GM18858 (cell line): ENCODE data around the gene DENND5B.
"Not testable (repeated sequence)": the region's sequence is repeated elsewhere in the genome, so short reads cannot be mapped to it uniquely, and the experiment has no call there.

Source experiments
- ATAC-seq: cut with Tn5 transposase; IDR thresholded peaks from one replicate; pipeline ENCODE4 v1.9.1; 2021; ENCODE audit not compliant: unreplicated experiment

DENND5B gene

DNA sequence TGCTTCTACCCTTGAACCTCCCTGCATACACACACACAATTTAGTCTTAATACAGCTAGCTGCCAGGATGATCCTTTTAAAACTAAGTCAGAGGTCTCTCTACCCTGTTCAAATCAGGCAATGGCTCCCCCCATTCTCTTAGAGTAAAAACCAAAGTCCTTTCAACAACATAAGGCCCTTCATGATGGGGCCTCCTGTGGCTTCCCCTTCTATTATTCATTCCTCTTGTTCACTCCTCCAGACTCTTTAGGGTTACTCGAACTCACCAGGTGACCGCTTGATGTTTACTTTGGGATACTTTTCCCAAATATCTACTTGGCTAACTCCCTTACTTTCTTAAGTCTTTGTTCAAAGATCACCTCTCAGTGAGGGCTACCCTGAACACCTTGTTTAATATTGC lies 30.4 kb downstream of the DENND5B start:
- no peak for ATAC-seq

DNA sequence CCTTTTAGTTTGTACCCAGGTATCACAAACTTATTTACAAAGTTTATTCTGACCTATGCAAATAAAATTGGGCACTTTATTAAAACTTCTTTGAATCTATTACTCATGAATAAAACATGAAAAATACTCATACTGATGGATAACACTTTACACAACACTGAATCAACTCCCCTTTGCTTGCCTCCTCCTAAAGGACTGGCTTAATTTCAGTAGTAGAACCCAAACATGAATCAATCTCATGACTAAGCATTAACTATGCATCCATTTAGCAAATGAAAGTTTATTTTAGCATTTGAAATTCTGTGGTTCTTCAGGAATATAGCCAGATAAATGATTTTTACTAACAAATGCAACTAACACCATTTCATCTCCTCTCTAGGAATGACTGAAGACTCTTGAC lies 32.4 kb downstream of the DENND5B start:
- no peak for ATAC-seq

DNA sequence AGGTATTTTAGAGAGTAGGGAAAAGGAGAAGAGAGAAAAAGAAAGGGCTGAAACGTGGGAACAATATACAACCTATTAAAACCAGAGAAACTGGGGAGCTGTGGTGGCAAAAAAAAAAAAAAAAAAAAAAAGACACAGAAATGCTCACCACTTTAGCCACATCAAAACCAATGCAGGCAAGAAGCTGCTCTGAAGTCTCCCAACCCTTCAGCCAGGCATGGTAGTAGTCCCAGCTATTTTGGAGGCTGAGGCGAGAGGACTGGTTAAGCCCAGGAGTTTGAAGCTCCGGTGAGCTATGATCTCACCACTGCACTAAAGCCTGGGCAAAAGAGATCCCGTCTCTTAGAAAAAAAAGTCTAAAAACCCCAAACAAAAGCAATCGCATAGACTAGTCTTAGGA lies 33.2 kb downstream of the DENND5B start:
- ATAC-seq: no peak

DNA sequence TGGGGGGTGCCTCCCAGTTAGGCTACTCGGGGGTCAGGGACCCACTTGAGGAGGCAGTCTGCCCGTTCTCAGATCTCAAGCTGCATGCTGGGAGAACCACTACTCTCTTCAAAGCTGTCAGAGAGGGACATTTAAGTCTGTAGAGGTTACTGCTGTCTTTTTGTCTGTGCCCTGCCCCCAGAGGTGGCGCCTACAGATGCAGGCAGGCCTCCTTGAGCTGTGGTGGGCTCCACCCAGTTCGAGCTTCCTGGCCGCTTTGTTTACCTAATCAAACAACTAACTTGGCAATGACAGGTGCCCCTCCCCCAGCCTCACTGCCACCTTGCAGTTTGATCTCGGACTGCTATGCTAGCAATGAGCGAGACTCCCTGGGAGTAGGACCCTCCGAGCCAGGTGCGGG lies 35.5 kb downstream of the DENND5B start:
- not testable (repeated sequence) for ATAC-seq

DNA sequence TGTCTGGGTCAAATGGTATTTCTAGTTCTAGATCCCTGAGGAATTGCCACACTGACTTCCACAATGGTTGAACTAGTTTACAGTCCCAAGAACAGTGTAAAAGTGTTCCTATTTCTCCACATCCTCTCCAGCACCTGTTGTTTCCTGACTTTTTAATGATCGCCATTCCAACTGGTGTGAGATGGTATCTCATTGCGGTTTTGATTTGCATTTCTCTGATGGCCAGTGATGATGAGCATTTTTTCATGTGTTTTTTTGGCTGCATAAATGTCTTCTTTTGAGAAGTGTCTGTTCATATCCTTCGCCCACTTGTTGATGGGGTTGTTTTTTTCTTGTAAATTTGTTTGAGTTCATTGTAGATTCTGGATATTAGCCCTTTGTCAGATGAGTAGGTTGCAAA lies 40.3 kb downstream of the DENND5B start:
- not testable (repeated sequence) for ATAC-seq

DNA sequence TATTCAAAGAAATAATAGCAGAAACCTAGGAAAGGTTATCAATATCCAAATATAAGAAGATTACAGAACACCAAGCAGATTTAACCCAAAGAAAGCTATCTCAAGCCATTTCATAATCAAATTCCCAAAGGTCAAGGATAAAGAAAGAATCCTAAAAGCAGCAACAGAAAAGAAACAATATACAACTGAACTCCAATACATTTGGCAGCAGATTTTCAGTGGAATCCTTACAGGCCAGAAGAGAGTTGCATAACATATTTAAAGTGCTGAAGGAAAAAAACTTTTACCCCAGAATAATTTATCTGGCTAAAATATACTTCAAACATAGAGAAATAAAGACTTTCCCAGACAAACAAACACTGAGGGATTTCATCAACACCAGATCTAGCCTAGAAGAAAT lies 54.3 kb downstream of the DENND5B start:
- no peak for ATAC-seq

DNA sequence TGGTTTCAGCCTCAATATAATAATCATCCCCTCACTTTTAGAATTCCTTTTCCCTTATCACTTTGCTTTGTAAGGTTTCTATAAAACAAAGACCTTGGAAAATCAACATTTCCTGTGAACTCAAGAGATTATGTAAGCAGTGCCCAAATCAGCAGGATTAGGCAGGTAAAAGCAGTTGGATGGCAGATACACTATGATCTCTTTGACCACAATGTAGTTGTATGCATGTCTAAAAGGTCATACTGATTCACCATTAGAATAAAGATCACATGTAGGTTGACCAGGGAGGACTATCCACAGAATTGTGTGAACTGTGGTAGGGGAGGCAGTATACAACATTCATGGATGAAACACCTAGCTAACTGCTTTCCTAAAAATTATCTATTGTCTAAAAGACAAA lies 57.5 kb downstream of the DENND5B start:
- ATAC-seq: no peak

DNA sequence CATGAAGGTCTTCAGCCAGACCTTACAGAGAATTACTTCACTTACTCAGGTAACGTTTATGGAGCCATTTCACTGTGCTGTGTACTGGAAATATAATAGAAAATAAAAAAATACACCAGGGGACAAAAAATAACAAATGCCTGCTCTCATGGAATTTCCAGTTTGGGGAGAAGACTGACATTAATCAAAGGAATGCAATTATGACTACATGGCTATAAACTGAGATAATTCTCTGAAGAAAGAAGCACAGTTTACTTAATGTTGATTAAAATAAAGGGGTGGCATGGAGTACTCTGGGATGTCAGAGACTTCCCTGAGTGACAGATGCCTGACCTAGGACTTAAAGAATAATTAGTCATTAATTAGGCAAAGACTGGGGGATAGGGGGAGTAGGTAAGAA lies 59.0 kb downstream of the DENND5B start:
- no peak for ATAC-seq

DNA sequence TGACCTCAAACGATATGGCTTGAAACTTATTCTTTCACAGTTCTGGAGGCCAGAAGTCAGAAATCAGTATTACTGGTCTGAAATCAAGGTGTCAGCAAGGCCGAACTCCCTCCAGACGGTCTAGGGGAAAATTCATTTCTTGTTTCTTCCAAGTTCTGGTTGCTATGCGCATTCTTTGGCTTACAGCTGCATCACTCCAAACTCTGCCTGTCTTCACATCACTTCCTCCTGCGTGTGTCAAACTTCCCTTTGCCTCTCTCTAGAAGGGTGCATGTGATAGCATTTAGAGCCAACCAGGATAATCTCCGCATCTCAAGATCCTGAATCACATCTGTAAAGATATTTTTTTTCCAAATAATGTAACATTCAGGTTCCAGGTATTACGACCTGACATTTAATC lies 62.8 kb downstream of the DENND5B start:
- ATAC-seq: no peak

DNA sequence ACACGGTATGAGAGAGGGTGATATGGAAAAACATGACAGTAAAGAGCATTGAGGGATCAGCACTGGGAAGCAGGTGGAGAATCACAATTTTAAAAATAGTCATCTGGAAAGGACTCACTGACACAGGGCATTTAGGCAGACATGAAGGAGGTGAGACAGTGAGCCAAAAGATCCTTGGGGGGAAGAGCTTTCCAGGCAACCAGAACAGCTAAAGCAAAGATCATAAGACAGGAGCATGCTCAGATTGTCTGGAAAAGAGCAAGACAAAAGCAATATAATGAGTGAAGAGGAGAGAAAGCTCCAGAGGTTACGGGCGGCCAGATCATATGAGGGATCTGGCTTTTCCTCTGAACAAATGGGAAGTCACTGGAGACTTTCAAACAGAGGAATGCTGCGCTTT lies 63.9 kb downstream of the DENND5B start:
- ATAC-seq: no peak

DNA sequence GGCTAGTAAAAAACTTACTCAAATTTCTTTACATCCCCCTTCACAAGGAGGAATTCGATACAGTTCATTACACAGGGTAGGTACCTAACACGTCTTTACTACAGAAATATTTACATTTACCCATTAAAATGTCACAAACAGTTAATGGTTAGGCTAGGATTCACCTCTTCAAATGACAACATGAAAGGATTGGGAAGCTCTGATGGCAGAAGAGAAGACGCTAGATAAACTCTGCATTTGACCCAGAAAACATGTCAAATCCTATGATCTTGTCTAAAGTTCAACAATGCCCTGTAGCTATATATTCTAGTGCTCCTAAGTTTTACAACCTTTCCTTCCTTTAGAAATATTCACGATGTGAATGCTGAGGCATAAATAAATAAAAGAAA lies 64.8 kb downstream of the DENND5B start:
- no peak for ATAC-seq

DNA sequence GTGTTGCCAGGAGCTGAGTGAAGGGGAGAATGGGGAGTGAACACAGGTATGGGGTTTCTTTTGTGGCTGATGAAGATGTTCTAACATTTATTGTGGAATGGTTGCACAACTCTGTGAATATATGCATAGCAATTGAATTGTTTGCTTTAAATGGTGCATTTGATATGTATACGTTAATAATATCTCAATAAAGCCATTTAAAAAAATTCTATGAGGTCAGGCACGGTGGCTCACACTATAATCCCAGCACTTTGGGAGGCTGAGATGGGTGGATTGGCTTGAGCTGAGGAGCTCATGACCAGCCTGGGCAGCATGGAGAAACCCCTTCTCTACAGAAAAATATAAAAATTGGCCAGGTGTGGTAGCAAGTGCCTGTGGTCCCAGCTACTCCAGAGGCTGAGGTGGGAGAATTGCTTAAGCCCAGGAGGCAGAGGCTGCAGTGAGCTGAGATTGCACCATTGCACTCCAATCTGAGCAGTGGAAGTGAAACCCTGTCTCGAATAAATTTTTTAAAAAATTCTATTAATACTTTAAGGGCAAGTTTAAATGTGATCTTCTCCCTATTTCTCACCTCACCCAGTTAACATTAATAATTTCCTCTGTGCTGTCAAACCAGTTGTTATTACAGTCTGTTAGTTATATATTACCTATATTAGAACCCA lies 65.3 kb downstream of the DENND5B start:
- no peak for ATAC-seq

DNA sequence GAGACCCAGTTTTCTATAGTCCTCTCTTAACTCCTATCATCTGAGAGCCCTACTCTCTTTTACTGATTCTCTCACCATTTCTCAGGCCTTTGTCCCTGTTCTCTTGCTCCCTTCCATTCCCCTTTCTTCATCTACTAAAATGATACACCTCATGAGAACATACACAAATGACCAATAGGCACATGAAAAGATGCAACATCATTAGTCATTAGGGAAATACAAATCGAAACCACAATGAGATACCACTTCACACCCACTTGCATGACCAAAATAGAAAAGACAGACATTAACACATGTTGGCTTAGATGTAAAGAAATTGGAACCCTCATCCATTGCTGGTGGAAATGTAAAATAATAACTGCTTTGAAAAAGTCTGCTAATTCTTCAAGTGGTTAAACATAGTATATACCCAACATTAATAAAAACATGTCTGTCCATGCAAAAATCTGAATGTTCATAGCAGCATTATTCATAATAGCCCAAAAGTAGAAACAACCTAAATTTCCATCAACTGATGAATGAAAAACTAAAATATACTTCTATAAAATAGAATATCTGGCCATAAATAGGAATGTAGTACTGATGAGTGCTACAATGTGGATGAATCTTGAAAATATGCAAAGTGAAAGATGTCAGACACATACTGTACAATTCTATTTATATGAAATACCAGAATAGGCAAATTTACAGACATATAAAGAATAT lies 66.0 kb downstream of the DENND5B start:
- peak; percentile 96 for ATAC-seq

DNA sequence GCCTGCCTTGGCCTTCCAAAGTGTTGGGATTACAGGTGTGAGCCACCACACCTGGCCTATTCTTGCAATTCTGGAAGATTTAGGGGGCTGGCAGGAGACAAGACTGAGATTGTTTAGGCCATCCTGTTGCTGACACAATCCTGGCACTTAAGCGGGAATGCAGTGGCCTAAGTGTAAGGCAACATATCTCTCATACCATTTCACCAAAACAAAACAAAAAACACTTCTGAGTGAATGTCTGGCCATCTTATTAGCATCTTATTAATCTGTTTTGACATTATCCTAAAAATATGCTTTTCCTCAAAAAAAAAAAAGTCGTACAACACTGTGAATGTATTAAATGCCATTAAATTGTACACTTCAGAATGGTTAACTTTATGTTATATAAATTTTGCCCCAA lies 67.6 kb downstream of the DENND5B start:
- no peak for ATAC-seq

DNA sequence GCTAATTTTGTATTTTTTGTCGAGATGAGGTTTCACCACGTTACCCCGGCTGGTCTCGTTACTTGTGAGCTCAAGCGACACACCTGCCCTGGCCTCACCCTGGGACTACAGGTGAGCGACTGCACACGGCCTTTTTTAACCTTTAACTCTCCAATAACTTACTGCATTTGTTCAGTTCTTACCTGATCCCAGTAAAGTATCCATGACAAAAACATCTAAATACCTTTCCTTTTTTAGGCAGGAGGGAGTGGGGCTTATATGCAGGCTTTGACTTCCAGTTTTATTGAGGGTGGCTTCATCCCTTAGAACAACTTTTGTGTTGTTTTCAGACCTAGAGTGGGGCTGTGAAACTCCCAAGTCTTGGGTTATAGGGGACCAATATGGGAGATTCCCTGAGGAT lies 68.3 kb downstream of the DENND5B start:
- no peak for ATAC-seq

DNA sequence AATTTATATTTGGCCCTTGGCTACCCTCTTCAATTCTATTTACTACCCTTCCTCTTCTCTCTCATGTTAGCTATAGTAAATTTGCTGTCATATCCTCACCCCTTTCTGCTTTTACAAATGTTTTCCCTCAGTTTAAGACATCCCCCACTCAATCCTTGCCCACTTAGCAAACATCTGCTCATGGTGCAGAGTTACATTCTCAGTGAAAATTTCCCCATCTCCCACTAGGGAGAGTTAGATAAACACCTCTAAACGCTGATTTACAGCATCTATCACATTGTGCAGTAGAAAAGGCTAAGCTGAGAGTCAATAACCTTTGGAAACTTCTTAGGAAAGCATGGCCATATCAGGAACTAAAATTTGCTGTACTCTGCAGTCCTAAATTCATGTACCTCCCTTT lies 69.0 kb downstream of the DENND5B start:
- ATAC-seq: no peak

DNA sequence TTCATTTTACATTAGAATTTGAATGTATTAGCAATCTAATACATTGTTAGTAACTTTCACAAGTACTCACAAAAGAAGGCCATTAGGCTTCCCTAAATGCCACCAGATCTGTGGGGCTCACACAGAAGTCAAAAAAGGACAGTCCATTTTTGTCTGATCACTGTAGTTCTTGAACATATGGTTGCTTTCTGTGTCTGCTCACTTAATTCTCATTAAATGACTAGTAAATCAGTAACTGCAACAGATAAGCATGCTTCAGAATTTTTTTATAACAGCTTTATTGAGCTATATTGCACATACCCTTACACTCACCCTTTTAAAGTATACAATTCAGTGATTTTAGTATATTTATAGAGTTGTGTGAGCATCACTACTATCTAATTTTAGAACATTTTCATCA lies 71.4 kb downstream of the DENND5B start:
- no peak for ATAC-seq

DNA sequence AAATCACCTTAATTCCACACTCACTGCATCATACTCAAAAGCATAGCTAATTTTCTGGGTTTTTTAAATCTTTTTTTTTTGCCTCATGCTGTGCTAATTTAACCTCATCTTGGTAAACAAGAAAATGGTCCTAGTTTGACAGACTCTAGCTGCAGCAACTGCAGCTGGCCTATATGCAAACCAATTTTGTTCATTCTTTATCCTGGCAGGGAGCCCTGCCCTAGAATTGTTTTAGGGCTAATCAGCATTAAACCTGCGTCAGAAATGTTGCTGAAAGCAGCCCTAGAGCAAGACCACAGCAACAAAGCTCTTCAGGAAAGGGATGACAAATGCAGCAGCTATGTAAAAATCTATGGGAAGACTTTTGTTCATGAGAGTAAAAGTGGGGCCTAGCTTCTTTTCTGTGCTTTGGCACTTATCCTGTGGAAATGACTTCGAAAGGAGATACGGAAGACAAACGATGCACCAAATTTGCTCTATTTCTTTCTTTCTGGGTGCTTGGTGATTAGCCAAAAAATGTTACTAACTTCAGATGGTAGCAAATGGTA lies 72.2 kb downstream of the DENND5B start:
- ATAC-seq: no peak

DNA sequence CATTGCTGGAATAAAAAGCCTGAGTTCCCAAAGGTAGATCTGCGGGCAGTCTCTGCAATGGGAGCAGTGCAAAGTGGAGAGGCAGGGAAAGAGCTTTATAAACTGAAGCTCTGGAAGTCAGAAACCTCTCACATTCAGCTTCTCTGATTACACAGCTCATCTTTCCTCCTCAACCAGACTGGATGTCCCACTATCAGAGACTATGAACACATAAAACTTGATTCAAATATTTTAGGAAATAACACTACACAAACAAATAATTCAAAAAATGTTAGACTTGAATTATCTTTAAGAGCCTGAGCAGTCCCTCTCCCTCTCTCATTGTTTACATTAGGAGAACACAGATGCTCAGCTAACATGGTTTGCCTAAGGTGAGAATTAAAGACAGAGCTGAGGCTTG lies 72.9 kb downstream of the DENND5B start:
- ATAC-seq: no peak

DNA sequence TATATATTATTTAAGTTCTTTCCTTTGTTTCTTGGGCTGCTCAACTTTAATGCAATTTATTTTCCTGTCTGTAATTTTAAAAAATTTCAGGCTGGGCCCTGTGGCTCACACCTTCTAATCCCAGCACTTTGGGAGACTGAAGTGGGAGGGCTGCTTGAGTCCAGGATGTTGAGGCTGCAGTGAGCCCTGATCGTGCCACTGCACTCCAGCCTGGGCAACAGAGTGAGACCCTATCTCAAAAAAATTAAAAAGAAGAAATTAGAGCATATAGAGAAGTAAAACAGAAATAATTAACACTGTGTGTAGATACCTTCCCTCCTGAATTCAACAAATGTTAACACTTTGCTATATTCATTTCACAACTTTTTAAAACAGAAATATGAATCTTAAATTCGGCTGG lies 74.2 kb downstream of the DENND5B start:
- no peak for ATAC-seq

DNA sequence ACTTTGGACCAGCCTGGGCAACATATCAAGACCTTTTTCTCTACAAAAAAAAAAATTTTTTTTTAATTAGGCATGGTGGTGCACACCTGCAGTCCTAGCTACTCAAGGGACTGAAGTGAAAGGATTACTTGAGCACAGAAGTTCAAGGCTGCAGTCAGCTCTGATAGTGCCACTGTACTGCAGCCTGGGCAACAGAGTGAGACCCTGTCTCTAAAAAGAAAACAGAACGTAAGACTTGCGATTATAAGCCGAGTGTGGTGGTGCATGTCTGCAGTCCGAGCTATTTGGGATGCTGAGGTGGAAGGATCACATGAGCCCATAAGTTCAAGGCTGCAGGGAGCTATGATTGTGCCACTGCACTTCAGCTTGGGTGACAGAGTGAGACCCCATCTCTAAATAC lies 76.0 kb downstream of the DENND5B start:
- no peak for ATAC-seq

DNA sequence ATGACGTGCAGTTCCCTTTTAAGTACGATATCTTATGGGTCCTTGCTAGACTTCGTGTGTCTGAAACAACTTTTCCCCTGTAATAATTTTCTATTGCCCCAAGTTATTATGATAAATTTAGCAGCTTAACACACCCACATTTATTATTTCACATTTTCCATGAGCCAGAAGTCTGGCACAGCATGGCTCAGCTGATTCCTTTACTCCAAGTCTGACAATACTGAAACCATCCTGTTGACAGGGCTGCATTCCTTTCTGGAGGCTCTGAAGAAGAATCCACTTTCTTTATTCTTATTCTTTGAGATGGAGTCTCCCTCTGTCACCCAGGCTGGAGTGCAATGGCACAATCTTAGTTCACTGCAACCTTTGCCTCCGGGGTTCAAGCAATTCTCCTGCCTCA lies 80.9 kb downstream of the DENND5B start:
- no peak for ATAC-seq
